ENCODE measurements around the gene ILKAP. TPM values are rescaled to one million over a fixed set of nuclear protein-coding genes. Genes with fewer than 3 reads are reported as not detected.
A peak's percentile ranks its signal among the peaks of the same experiment; 100 is the strongest.

Gene ILKAP
- total RNA-seq, 2 experiments from 2014 or later, result 46.7 to 50.2 TPM

GRCh38 chr2:238233625-238234024 is 30.1 kb upstream of the ILKAP start:
- no peak for DNase-seq
- ChIA-PET CTCF (no interaction called here), POLR2A (no interaction called here)
- Mint-ChIP-seq H3K4me1 (ENCODE audit: low read depth) (peaks cover 17% of the 10 kb centered on the region), H3K9me3 (no peaks in the 10 kb centered on the region), H3K27ac (no peak overlapping the region), H3K4me3 (peak overlapping the region; percentile 21), H3K36me3 (no peaks in the 10 kb centered on the region), H3K27me3 (peaks cover 26% of the 10 kb centered on the region)
- intact Hi-C loops (cut with micrococcal nuclease), result loop anchor here (10.0 kb wide), 1 partner anchor 269 kb away; the partner anchor contains the start of gene UBE2F

- H3K9me3 Mint-ChIP-seq, result no peaks in the 10 kb centered on the region
These were observed 28.3 kb upstream of the ILKAP start for GRCh38 chr2:238231809-238232208.

GRCh38 chr2:238231251-238231793 is 27.8 kb upstream of the ILKAP start:
- Mint-ChIP-seq H3K36me3 (no peaks in the 10 kb centered on the region), H3K27ac (no peak overlapping the region), H3K4me3 (peak overlapping the region; percentile 64), H3K9me3 (no peaks in the 10 kb centered on the region), H3K27me3 (peaks cover 22% of the 10 kb centered on the region), H3K4me1 (ENCODE audit: low read depth) (peaks cover 17% of the 10 kb centered on the region)
- POLR2A ChIA-PET, result no interaction called here
- CTCF ChIA-PET, result interaction anchor here (0.8 to 1.1 kb wide), 3 partner anchors 29 to 373 kb away, joined by 3 to 5 read pairs (median 3); no protein-coding TSS in a partner anchor
- intact Hi-C loops (cut with micrococcal nuclease), result loop anchor here (10.0 kb wide), 1 partner anchor 267 kb away; the partner anchor contains the start of gene UBE2F
- peak; percentile 84 for DNase-seq

More at GRCh38 chr2:238231809-238232208, 28.3 kb upstream of the ILKAP start:
- Mint-ChIP-seq H3K4me1 (ENCODE audit: low read depth) (peaks cover 17% of the 10 kb centered on the region), H3K27me3 (peaks cover 22% of the 10 kb centered on the region), H3K4me3 (peak overlapping the region; percentile 64), H3K36me3 (no peaks in the 10 kb centered on the region), H3K27ac (no peak overlapping the region)
- intact Hi-C loops (cut with micrococcal nuclease), result loop anchor here (10.0 kb wide), 1 partner anchor 267 kb away; the partner anchor contains the start of gene UBE2F
- ChIA-PET POLR2A (no interaction called here), CTCF (interaction anchor here (0.8 to 1.1 kb wide), 2 partner anchors 30 to 32 kb away, joined by 3 to 5 read pairs; no protein-coding TSS in a partner anchor)
- DNase-seq, result no peak

GRCh38 chr2:238230699-238231098 is 27.2 kb upstream of the ILKAP start:
- no peaks in the 10 kb centered on the region for H3K36me3 Mint-ChIP-seq
- no peaks in the 10 kb centered on the region for H3K9me3 Mint-ChIP-seq
- CTCF ChIA-PET, result interaction anchor here (0.9 to 1.1 kb wide), 2 partner anchors 33 to 372 kb away, joined by 3 to 5 read pairs; no protein-coding TSS in a partner anchor
- H3K4me3 Mint-ChIP-seq, result peak overlapping the region; percentile 51
- POLR2A ChIA-PET, result no interaction called here
- peaks cover 17% of the 10 kb centered on the region for H3K4me1 Mint-ChIP-seq (ENCODE audit: low read depth)
- intact Hi-C loops (cut with micrococcal nuclease), result loop anchor here (10.0 kb wide), 1 partner anchor 266 kb away; the partner anchor contains the start of gene UBE2F
- H3K27ac Mint-ChIP-seq, result no peak overlapping the region
- no peak for DNase-seq
- H3K27me3 Mint-ChIP-seq, result peaks cover 17% of the 10 kb centered on the region

- no peak overlapping the region for H3K4me3 Mint-ChIP-seq
- H3K27ac Mint-ChIP-seq, result no peak overlapping the region
- peaks cover 7% of the 10 kb centered on the region for H3K27me3 Mint-ChIP-seq
- intact Hi-C loops (cut with micrococcal nuclease), result no loop called here
- CTCF ChIA-PET, result no interaction called here
- POLR2A ChIA-PET, result no interaction called here
- DNase-seq, result no peak
- H3K9me3 Mint-ChIP-seq, result no peaks in the 10 kb centered on the region
- no peaks in the 10 kb centered on the region for H3K36me3 Mint-ChIP-seq
- peaks cover 13% of the 10 kb centered on the region for H3K4me1 Mint-ChIP-seq (ENCODE audit: low read depth)
These were observed 25.2 kb upstream of the ILKAP start for GRCh38 chr2:238228700-238229099.

- Mint-ChIP-seq H3K27ac (no peak overlapping the region), H3K36me3 (no peaks in the 10 kb centered on the region), H3K4me1 (ENCODE audit: low read depth) (peaks cover 13% of the 10 kb centered on the region), H3K4me3 (no peak overlapping the region), H3K27me3 (peaks cover 5% of the 10 kb centered on the region), H3K9me3 (no peaks in the 10 kb centered on the region)
- intact Hi-C loops (cut with micrococcal nuclease), result no loop called here
- CTCF ChIA-PET, result no interaction called here
- no peak for DNase-seq
- POLR2A ChIA-PET, result no interaction called here
These were observed 24.1 kb upstream of the ILKAP start for GRCh38 chr2:238227587-238228032.

- H3K36me3 Mint-ChIP-seq, result no peaks in the 10 kb centered on the region
- H3K27ac Mint-ChIP-seq, result no peak overlapping the region
- H3K4me3 Mint-ChIP-seq, result no peak overlapping the region
- POLR2A ChIA-PET, result no interaction called here
- H3K4me1 Mint-ChIP-seq (ENCODE audit: low read depth), result peaks cover 12% of the 10 kb centered on the region
- H3K27me3 Mint-ChIP-seq, result peaks cover 5% of the 10 kb centered on the region
- CTCF ChIA-PET, result no interaction called here
- no peak for DNase-seq
- intact Hi-C loops (cut with micrococcal nuclease), result no loop called here
- no peaks in the 10 kb centered on the region for H3K9me3 Mint-ChIP-seq
These were observed 23.4 kb upstream of the ILKAP start for GRCh38 chr2:238226698-238227586.

- Mint-ChIP-seq H3K27me3 (peaks cover 5% of the 10 kb centered on the region), H3K4me1 (ENCODE audit: low read depth) (peaks cover 5% of the 10 kb centered on the region), H3K4me3 (no peak overlapping the region), H3K27ac (no peak overlapping the region), H3K36me3 (no peaks in the 10 kb centered on the region), H3K9me3 (no peaks in the 10 kb centered on the region)
- no peak for DNase-seq
- ChIA-PET CTCF (no interaction called here), POLR2A (no interaction called here)
- intact Hi-C loops (cut with micrococcal nuclease), result no loop called here
These were observed 22.6 kb upstream of the ILKAP start for GRCh38 chr2:238225911-238226697.

GRCh38 chr2:238225121-238225520 is 21.6 kb upstream of the ILKAP start:
- ChIA-PET CTCF (no interaction called here), POLR2A (no interaction called here)
- intact Hi-C loops (cut with micrococcal nuclease), result no loop called here
- Mint-ChIP-seq H3K4me3 (no peak overlapping the region), H3K36me3 (no peaks in the 10 kb centered on the region), H3K9me3 (no peaks in the 10 kb centered on the region), H3K27ac (no peak overlapping the region), H3K27me3 (no peaks in the 10 kb centered on the region), H3K4me1 (ENCODE audit: low read depth) (no peaks in the 10 kb centered on the region)
- DNase-seq, result no peak

- no peaks in the 10 kb centered on the region for H3K4me1 Mint-ChIP-seq (ENCODE audit: low read depth)
- CTCF ChIA-PET, result no interaction called here
- intact Hi-C loops (cut with micrococcal nuclease), result no loop called here
- no peak for DNase-seq
- no peaks in the 10 kb centered on the region for H3K27me3 Mint-ChIP-seq
- POLR2A ChIA-PET, result no interaction called here
- no peak overlapping the region for H3K27ac Mint-ChIP-seq
- H3K9me3 Mint-ChIP-seq, result no peaks in the 10 kb centered on the region
- no peaks in the 10 kb centered on the region for H3K36me3 Mint-ChIP-seq
- no peak overlapping the region for H3K4me3 Mint-ChIP-seq
These were observed 21.0 kb upstream of the ILKAP start for GRCh38 chr2:238224356-238225035.

- Mint-ChIP-seq H3K4me3 (peak overlapping the region; percentile 58), H3K9me3 (no peaks in the 10 kb centered on the region), H3K4me1 (ENCODE audit: low read depth) (no peaks in the 10 kb centered on the region), H3K27me3 (peaks cover 1% of the 10 kb centered on the region), H3K27ac (no peak overlapping the region), H3K36me3 (no peaks in the 10 kb centered on the region)
- intact Hi-C loops (cut with micrococcal nuclease), result no loop called here
- ChIA-PET POLR2A (no interaction called here), CTCF (interaction anchor here (1.8 to 2.6 kb wide), 2 partner anchors 14 to 42 kb away, joined by 4 to 7 read pairs; no protein-coding TSS in a partner anchor)
- no peak for DNase-seq
These were observed 17.5 kb upstream of the ILKAP start for GRCh38 chr2:238220892-238221521.
